Retinal pigment epithelial cell (primary cell): ENCODE results near the gene NAGLU.

ENCODE experiments used
- DNase-seq: peaks from one replicate; pipeline ENCODE4 v3.0.0-alpha.2; 2010; ENCODE audit warnings: low read depth
- H3K4me3 ChIP-seq: 2 replicates; pipeline ENCODE4 v1.5.1; 2011; ENCODE audit warnings: mild to moderate bottlenecking, low read length, control low read depth, moderate library complexity
- TF ChIP-seq, protein P1 (sequence below): conservative IDR thresholded peaks from 2 replicates; pipeline ENCODE4 v1.5.1; 2011; ENCODE audit warnings: low read depth, low read length, control low read depth, inconsistent platforms

Gene NAGLU

DNA sequence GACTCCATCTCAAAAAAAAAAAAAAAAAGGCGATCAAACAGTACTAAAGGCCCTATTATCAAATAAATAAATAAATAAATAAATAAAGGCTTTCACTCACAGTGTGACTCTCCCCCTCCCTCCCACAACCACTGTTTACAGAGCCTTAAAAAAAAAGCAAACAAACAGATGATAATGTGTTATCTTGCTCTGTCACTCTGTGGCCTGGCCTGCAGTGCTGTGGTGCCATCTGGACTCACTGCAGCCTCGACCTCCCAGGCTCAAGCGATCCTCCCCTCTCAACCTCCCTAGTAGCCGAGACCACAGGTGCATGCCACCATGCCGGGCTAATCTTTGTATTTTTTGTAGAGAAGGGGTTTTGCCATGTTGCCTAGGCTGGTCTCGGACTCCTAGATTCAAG, 8.1 kb upstream of the NAGLU start:
- H3K4me3 ChIP-seq, result no peak overlapping the region
- no peak for DNase-seq
- TF ChIP-seq, protein P1, sequence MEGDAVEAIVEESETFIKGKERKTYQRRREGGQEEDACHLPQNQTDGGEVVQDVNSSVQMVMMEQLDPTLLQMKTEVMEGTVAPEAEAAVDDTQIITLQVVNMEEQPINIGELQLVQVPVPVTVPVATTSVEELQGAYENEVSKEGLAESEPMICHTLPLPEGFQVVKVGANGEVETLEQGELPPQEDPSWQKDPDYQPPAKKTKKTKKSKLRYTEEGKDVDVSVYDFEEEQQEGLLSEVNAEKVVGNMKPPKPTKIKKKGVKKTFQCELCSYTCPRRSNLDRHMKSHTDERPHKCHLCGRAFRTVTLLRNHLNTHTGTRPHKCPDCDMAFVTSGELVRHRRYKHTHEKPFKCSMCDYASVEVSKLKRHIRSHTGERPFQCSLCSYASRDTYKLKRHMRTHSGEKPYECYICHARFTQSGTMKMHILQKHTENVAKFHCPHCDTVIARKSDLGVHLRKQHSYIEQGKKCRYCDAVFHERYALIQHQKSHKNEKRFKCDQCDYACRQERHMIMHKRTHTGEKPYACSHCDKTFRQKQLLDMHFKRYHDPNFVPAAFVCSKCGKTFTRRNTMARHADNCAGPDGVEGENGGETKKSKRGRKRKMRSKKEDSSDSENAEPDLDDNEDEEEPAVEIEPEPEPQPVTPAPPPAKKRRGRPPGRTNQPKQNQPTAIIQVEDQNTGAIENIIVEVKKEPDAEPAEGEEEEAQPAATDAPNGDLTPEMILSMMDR, result no peak

DNA sequence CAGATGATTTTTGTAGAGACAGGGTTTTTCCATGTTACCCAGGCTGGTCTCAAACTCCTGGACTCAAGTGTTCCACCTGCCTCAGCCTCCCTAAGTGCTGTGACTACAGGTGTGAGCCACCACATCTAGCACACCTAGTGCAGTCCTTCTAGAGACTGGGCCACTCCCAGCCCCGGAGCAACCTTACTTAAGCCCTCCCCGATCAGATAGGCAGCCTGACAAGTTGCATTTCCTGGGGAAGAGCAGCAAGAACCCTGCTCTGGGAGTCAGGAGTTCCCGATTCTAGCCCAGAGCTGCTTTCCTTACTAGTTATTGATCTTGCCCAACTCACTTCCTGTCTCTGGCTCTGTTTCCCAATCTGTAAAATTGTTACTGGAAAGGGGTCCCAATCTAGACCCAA, 7.0 kb upstream of the NAGLU start:
- DNase-seq, result no peak
- H3K4me3 ChIP-seq, result no peak overlapping the region
- TF ChIP-seq, protein P1, result no peak

DNA sequence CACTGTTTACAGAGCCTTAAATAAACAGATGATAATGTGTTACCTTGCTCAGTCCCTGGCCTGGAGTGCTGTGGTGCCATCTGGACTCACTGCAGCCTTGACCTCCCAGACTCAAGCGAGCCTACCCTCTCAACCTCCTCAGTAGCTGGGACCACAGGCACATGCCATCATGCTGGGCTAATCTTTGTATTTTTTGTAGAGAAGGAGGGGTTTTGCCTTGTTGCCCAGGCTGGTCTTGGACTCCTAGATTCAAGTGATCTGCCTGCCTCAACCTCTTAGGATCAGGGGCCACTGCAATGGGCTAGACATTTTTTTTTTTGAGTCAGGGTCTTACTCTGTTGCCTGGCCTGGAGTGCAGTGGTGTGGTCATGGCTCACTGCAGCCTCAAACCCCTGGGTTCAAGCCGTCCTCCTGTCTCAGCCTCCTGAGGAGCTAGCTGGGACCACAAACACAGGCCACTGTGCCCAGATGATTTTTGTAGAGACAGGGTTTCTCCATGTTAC, 5.0 kb upstream of the NAGLU start:
- TF ChIP-seq, protein P1, result no peak
- DNase-seq, result no peak
- no peak overlapping the region for H3K4me3 ChIP-seq

DNA sequence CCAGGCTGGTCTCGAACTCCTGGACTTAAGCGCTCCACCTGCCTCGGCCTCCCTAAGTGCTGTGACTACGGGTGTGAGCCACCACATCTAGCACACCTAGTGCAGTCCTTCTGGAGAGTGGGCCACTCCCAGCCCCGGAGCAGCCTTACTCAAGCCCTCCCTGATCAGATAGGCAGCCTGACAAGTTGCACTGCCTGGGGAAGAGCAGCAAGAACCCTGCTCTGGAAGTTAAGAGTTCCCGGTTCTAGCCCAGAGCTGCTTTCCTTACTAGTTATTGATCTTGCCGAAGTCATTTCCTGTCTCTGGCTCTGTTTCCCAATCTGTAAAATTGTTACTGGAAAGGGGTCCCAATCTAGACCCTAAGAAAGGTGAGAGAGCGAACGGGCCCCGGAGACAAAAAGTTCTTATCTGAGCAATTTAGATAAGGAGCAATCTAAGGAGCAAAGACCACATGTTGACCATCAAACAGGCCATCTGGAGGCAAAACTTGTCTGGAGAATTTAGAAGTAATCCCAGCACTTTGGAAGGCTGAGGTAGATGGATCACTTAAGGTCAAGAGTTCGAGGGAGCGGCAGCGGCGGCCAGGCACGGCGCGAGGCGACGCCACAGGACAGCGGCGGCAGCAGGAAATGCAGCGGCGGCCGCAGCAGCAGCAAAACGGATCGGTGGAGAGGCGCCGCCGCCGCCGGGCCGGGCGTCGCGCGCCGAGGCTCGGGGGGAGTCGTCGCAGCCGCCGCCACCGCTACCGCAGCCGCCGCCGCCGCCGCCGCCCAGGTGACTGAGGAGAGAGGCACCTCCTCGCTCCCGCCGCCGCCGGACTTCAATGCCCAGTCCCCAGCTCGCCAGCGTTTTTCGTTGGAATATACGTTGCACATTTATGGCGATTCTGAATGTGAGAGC, 4.3 kb upstream of the NAGLU start:
- TF ChIP-seq, protein P1, result peak; percentile 43

DNA sequence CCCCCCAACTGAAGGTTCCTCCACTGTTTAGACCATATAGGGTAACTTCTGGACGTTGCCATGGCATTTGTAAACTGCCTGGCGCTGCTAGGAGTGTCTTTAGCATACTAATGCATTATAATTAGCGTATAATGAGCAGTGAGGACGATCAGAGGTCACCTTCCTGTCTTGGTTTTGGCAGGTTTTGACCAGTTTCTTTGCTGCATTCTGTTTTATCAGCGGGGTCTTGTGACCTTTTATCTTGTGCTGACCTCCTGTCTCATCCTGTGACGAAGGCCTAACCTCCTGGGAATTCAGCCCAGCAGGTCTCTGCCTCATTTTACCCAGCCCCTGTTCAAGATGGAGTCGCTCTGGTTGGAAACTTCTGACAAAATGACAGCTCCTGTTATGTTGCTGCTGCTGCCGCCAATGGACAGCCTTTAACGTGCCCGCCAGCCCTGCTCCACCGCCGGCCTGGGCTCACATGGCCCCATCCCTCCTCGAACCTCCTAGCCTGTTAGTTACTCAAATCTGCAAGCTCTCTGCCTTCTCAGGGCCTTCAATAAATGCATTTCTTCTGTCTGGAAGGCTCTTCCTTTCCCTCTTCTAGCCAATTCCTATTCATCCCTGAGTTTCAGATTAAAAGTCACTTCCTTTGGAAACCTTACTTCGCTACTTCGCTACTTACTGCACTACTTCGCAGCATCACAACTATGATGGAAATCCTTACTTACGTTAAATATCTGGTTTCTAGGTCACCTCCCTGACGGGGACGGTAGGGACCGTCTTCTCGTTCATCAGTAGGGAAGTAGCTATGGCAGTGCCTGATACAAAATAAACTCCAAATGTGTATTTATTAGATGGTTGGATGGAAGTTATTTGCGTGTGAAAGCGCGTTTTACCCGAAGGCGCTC, 640 bp upstream of the NAGLU start:
- peak overlapping the region; percentile 74 for H3K4me3 ChIP-seq
- TF ChIP-seq, protein P1, result no peak
- no peak for DNase-seq

More for the DNA sequence above, 4.3 kb upstream of the NAGLU start:
- DNase-seq, result no peak
- H3K4me3 ChIP-seq, result peak overlapping the region; percentile 33

DNA sequence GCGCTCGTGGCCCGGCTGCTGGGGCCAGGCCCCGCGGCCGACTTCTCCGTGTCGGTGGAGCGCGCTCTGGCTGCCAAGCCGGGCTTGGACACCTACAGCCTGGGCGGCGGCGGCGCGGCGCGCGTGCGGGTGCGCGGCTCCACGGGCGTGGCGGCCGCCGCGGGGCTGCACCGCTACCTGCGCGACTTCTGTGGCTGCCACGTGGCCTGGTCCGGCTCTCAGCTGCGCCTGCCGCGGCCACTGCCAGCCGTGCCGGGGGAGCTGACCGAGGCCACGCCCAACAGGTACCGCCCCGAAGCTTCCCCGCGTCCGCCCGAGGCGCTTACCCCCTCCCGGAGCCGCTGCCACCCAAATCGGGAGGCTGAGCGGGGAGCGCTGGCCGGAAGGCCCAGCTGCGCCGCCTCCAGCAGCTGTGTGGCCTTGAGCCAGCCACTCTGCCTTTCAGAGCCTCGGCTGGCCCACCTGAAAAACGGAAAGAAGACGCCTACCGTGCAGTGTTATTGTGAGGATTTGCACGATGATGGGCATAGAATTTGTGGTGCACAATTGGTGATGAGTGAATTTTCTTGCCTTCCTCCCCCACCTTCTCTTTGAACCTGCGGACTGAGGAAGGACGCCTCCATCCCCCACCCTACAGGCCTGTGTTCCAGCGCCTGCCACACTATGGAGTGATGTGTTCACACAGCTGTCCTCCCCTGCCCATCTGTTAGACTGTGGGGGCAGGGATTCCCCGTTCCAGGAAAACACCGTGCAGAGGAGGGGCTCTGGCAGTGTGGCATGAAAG, 523 bp downstream of the NAGLU start:
- TF ChIP-seq, protein P1, result no peak
- DNase-seq, result no peak
- H3K4me3 ChIP-seq, result peak overlapping the region; percentile 74
